GM12873 (cell line): Measurements from ENCODE around the gene CTIF.

ENCODE experiments used
- CTCF ChIP-seq: IDR thresholded peaks from 2 replicates; pipeline ENCODE4 v1.5.1; 2012; ENCODE audit warnings: low read depth, mild to moderate bottlenecking, moderate library complexity, low read length, control low read depth; ENCODE audit not compliant: insufficient read depth; ENCODE audit errors: missing control alignments

The CTIF gene

GRCh38 chr18:48733643-48734253, 194.9 kb downstream of the CTIF start:
- TF ChIP-seq CTCF = no peak

- no peak for TF ChIP-seq CTCF
Measured at GRCh38 chr18:48734460-48734859, 195.6 kb downstream of the CTIF start.

GRCh38 chr18:48735080-48735676, 196.3 kb downstream of the CTIF start:
- TF ChIP-seq CTCF = no peak

GRCh38 chr18:48735681-48736255, 196.9 kb downstream of the CTIF start:
- TF ChIP-seq CTCF = no peak

- no peak for TF ChIP-seq CTCF
Measured at GRCh38 chr18:48736321-48737260, 197.8 kb downstream of the CTIF start.

GRCh38 chr18:48739266-48740067, 200.6 kb downstream of the CTIF start:
- TF ChIP-seq CTCF = no peak
